ENCODE data around the gene AATK. TPM values are rescaled to one million over a fixed set of nuclear protein-coding genes. Genes with fewer than 3 reads are reported as not detected.

Gene AATK
- total RNA-seq, 1 donor from 2014 or later = 72.5 TPM

- ATAC-seq (no peak), DNase-seq (no peak)
- H3K36me3 ChIP-seq = no peaks in the 10 kb centered on the region
- H3K4me3 ChIP-seq = no peak overlapping the region
- H3K9me3 ChIP-seq = no peaks in the 10 kb centered on the region
- H3K27me3 ChIP-seq = no peaks in the 10 kb centered on the region
- H3K27ac ChIP-seq = no peak overlapping the region
- intact Hi-C loops (cut with DNase I) = no loop called here
- no peaks in the 10 kb centered on the region for H3K4me1 ChIP-seq
- TF ChIP-seq CTCF (IDR thresholded peaks at IDR 0.05) = no peak
Measured at GRCh38 chr17:81188491-81188840, 22.4 kb upstream of the AATK start.

- Histone ChIP-seq H3K27me3 (no peaks in the 10 kb centered on the region), H3K36me3 (no peaks in the 10 kb centered on the region), H3K4me1 (no peaks in the 10 kb centered on the region), H3K27ac (no peak overlapping the region), H3K9me3 (no peaks in the 10 kb centered on the region), H3K4me3 (no peak overlapping the region)
- no peak for TF ChIP-seq CTCF (IDR thresholded peaks at IDR 0.05)
- intact Hi-C loops (cut with DNase I) = no loop called here
- DNase-seq = no peak
- ATAC-seq = no peak
Measured at GRCh38 chr17:81187586-81188490, 21.8 kb upstream of the AATK start.

GRCh38 chr17:81187120-81187519, 21.1 kb upstream of the AATK start:
- Histone ChIP-seq H3K9me3 (no peaks in the 10 kb centered on the region), H3K27ac (no peak overlapping the region), H3K27me3 (no peaks in the 10 kb centered on the region), H3K4me1 (no peaks in the 10 kb centered on the region), H3K36me3 (no peaks in the 10 kb centered on the region), H3K4me3 (no peak overlapping the region)
- no peak for DNase-seq
- no peak for ATAC-seq
- intact Hi-C loops (cut with DNase I) = no loop called here
- no peak for TF ChIP-seq CTCF (IDR thresholded peaks at IDR 0.05)

- no peak overlapping the region for H3K4me3 ChIP-seq
- no peaks in the 10 kb centered on the region for H3K36me3 ChIP-seq
- DNase-seq (no peak), ATAC-seq (no peak)
- peaks cover 4% of the 10 kb centered on the region for H3K27me3 ChIP-seq
- H3K9me3 ChIP-seq = no peaks in the 10 kb centered on the region
- intact Hi-C loops (cut with DNase I) = no loop called here
- TF ChIP-seq CTCF (IDR thresholded peaks at IDR 0.05) = no peak
- H3K4me1 ChIP-seq = no peaks in the 10 kb centered on the region
- H3K27ac ChIP-seq = no peak overlapping the region
Measured at GRCh38 chr17:81186203-81186602, 20.2 kb upstream of the AATK start.

GRCh38 chr17:81184555-81184954, 18.5 kb upstream of the AATK start:
- intact Hi-C loops (cut with DNase I) = no loop called here
- Histone ChIP-seq H3K4me1 (no peaks in the 10 kb centered on the region), H3K9me3 (no peaks in the 10 kb centered on the region), H3K27ac (no peak overlapping the region), H3K27me3 (peaks cover 4% of the 10 kb centered on the region), H3K4me3 (no peak overlapping the region), H3K36me3 (no peaks in the 10 kb centered on the region)
- TF ChIP-seq CTCF (IDR thresholded peaks at IDR 0.05) = no peak
- ATAC-seq (no peak), DNase-seq (no peak)
